ENCODE measurements around the gene DDN.
A peak's percentile ranks its signal among the peaks of the same experiment; 100 is the strongest.

DDN gene

DNA sequence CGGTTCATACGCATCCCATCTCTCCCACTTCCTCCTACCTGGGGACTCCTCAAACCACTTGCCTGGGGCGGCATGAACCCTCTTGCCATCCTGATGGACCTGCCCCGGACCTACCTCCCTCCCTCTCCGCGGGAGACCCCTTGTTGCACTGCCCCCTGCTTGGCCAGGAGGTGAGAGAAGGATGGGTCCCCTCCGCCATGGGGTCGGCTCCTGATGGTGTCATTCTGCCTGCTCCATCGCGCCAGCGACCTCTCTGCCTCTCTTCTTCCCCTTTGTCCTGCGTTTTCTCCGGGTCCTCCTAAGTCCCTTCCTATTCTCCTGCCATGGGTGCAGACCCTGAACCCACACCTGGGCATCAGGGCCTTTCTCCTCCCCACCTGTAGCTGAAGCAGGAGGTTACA, 17.4 kb downstream of the DDN start:
- no peak for DNase-seq (ENCODE audit: low spot score)

DNA sequence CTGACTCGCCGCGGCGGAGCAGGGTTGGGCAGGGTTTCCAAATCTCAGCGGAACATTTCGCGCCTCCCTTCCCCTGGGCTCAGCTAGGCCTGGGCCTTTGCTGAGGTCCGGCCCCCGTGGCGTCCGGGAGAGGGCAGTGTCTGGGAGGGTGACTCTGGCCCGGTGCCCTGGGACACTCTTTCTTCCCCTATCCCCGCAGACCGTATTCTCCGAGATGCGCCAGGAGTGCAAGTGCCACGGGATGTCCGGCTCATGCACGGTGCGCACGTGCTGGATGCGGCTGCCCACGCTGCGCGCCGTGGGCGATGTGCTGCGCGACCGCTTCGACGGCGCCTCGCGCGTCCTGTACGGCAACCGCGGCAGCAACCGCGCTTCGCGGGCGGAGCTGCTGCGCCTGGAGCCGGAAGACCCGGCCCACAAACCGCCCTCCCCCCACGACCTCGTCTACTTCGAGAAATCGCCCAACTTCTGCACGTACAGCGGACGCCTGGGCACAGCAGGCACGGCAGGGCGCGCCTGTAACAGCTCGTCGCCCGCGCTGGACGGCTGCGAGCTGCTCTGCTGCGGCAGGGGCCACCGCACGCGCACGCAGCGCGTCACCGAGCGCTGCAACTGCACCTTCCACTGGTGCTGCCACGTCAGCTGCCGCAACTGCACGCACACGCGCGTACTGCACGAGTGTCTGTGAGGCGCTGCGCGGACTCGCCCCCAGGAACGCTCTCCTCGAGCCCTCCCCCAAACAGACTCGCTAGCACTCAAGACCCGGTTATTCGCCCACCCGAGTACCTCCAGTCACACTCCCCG, 18.0 kb downstream of the DDN start:
- no peak for DNase-seq (ENCODE audit: low spot score)

DNA sequence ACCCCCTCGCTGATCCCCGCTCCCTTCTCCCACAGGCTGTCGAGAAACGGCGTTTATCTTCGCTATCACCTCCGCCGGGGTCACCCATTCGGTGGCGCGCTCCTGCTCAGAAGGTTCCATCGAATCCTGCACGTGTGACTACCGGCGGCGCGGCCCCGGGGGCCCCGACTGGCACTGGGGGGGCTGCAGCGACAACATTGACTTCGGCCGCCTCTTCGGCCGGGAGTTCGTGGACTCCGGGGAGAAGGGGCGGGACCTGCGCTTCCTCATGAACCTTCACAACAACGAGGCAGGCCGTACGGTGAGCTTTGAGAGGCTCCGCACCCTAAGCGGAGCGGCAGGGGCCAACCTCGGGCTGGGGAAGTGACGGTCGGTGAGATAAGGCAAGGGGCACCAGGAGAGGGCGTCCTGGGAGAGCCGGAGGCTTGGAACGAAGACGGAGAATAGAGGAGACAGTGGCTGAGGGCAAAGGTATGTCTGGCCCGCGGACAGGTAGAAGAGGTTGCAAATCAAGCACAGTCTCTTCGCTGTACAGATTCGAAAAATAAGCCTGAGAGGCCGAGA, 18.7 kb downstream of the DDN start:
- DNase-seq (ENCODE audit: low spot score), result no peak

DNA sequence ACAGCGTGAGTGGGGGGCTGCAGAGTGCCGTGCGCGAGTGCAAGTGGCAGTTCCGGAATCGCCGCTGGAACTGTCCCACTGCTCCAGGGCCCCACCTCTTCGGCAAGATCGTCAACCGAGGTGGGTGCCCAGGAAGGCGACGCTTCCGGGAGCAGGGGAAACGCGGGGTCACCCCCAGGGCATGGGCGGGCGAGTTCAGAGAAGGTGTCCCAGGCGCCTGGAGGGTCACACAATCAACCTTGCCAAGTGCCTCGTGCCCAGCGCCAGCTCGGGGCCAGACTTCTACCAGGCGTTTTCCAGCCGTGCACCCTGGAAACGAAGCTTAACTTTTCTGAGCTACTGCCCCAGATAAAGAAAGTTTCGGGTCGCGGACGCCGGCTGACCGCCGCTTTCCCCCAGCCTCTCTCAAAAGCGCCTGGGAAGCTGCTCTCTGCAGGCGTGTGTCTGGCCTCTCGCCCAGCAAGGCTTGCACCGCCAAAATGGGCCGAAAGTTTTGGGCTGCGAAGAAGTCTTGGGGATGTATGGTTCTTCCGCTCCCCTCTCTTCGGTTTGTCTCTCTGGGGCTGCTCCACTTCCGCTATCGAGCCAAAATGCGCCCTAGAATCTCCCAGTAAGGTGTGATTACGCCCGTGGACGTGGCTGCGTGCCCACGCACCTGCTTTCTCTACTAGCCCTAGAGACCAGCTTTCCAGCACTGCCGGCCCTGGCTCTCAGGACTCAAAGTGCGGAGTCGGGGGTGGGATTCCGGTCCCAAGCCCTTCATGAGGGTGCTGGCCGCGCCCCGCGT, 19.4 kb downstream of the DDN start:
- DNase-seq (ENCODE audit: low spot score), result no peak

DNA sequence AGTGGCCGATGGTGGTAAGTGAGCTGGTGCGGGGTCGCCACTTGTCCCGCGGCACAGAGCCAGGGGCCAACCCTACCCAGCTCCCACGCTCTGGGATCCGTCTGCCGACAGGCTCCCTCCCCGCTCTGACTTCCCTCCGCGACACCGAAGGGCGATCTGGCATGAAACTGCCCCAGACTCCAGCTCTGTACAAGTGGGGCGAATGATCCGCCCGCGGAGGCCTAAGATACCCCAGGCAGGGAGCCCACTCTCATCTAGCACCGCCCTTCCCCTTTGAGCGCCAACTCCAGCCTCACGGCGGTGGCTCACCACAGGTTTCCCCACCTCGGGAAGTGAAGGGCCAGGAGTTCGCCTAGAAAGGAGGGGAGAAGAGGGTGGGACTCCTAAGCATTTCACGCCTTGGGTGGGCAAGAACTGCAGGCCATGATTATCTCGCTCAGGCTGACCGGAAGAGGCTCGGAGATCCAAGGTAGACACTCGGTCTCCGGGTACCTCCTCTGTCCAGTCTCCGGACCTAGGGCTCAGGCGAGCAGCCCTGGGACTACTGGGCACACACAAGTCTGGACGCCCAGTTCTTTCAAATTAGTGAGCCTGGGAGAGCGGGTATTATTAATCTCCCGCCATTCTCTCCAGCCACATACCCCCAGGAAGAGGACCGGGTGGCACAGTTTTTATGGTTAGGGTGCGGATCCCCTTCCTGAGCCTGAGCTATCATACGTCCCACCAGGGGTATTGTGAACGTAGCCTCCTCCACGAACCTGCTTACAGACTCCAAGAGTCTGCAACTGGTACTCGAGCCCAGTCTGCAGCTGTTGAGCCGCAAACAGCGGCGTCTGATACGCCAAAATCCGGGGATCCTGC, 20.2 kb downstream of the DDN start:
- no peak for DNase-seq (ENCODE audit: low spot score)

DNA sequence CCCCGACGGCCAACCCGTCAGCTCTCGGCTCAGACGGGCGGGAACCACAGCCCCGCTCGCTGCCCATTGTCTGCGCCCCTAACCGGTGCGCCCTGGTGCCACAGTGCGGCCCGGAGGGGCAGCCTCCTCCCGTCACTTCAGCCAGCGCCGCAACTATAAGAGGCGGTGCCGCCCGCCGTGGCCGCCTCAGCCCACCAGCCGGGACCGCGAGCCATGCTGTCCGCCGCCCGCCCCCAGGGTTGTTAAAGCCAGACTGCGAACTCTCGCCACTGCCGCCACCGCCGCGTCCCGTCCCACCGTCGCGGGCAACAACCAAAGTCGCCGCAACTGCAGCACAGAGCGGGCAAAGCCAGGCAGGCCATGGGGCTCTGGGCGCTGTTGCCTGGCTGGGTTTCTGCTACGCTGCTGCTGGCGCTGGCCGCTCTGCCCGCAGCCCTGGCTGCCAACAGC, 20.9 kb downstream of the DDN start, which contains the start of gene WNT1:
TSS of gene WNT1 (plus strand) at position 32 of the 450 bp plus-strand sequence. CDS start at position 361, 329 bp downstream.
- DNase-seq (ENCODE audit: low spot score), result no peak

DNA sequence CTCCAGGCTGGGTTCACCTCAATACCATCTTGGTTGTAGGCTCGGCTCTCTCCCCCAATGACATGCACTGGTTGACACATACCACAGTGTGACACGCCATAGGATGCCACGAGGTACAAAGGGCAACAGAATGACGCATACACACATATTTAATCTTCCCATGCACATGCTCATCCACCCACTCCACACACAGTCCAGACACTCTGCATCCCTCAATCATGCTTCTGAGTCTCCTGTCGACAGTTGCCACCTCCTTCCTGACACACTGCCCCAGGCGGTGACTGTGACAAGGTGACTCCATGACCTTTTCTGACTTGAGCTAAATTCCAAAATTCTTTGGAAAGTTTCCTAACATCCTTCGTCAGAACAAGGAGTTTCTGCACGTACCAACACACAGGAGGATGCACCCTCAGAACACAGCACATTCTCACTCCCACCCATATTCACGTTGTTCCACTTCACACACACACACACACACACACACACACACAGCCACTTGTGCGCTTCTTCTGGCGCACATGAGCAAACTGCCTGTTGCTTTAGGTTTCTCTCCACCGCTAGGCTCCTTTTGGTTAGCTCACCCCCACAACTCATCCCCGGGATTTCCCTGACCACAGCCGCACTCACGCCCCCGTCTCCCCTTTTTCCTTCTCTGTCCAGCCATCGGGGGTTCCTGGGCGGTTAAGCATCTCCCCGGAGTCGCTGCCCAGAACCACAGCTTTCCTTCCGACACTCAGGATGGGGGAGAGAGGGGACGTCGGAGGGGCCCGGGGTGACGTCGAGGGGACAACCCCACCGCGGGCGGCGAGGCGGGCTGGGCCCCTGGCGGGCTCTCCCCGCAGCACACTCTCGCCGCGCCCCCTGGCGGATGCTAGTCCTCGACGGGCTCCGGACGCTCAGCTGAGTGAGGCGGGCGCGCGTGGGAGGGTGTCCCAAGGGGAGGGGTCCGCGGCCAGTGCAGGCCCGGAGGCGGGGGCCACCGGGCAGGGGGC, 21.6 kb downstream of the DDN start:
- peak; percentile 32 for DNase-seq (ENCODE audit: low spot score)

DNA sequence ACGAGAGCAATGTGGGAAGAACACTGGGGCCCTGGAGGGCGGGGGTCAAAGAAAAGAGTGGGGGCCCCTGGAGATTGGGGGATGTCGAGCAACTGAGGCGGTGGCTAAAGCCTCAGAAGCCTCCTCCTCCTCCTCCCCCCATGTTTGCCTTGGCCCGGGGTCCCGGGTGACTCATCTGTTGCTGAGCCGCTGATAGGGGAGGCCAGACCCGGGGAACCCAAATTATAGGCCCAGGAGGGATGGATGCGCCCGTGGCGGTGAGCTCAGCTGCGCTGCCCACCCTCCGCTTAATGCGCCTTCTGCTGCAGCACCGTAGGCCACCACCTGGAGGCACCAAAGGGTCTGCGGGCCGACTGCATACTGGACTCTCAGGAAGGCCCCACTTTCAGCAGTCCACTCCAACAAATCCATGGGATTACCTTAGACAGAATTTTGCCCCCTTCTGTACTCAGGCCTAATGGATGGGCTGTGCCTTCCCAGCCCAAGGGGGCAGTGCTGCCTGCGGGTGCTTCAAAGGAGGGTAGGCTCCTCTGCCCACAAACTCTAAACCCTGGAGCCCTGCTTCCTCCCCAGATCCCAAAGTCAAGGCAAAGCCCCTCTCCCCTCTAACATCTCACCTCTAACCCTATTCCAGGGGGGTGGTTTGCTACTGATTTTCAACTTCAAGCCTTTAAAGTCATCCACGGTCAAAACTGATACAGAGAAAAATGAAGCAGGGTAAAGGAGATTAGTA, 25.1 kb downstream of the DDN start:
- no peak for DNase-seq (ENCODE audit: low spot score)

DNA sequence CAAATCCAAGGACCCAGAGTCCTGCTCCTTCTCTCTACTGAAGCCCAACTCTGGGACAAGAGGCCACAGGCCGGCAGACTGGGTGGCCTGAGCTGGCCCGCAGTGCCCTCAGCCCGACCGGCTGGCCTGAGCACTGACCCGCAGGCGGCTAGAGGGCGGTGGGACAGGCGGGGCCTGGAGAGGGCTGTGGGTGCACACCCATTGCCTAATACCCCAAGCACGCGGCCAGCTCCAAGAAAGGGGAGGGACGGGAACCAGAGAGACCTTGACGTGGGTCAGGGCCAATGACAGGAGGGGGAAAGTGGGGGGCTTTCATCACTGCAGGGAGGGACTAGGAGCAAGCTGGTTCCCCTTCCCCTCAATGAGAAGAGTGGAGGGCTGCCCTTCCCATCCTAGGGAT, 25.6 kb downstream of the DDN start:
- DNase-seq (ENCODE audit: low spot score), result no peak

DNA sequence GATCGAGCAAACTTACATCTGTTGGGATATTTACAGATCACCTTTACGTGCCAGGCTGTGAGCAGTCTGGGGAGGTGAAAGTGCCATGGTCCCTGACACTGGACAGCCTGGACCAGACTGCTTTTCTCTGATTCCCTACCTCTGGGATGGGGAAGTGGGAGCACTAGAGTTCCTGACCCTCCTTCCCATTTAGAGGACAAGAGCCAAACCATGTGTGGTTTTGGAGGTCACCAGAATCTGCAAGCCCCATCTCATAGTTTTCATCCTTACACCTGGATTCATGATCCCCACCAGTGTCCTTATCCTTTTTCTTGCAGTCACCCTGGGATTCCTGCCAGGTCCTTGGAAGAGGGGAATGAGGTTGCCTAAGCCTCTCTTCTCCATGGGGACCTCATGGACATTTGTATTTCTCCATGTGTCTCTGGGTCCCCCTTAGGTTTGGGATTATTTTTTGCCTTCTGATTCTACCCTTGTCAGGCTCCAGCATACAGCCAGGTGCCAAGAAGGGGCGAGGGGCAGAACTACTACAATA, 26.2 kb downstream of the DDN start:
- DNase-seq (ENCODE audit: low spot score), result no peak

DNA sequence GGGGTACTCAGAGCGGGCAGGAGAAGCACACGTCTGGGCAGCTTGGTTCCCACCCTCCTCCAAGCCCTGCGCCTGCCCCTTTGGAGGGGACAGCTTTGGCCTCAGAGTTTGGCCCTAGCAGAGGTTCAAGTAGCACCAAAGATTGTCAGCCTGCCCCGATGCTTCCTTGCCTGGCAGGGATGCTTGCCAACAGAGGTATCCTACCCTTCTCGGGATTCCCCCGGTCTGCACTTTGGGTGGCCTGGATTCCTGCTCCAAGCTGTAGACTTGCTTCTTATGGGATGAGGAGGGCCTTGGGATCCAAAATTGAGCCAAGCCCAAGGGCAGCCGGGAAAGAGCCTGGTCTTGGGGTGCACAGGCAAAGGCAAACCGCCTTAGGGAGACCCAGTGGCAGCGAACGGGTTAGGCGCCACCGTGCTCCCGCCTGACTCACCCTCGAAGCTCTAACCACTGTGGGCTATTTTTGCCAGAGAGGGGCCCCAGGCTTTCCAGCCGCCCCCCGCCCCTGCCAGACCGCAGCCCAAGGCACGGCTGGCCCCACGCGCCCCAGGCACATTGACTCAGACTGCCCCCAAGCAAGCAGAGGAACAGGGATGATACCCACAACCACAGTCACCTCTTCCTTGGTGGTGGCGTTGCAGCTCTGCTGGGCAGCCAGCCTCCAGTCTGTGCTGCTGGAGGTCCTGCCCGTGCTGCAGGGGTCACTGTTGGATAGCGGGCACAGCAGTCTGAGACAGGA, 26.8 kb downstream of the DDN start:
- DNase-seq (ENCODE audit: low spot score), result no peak

DNA sequence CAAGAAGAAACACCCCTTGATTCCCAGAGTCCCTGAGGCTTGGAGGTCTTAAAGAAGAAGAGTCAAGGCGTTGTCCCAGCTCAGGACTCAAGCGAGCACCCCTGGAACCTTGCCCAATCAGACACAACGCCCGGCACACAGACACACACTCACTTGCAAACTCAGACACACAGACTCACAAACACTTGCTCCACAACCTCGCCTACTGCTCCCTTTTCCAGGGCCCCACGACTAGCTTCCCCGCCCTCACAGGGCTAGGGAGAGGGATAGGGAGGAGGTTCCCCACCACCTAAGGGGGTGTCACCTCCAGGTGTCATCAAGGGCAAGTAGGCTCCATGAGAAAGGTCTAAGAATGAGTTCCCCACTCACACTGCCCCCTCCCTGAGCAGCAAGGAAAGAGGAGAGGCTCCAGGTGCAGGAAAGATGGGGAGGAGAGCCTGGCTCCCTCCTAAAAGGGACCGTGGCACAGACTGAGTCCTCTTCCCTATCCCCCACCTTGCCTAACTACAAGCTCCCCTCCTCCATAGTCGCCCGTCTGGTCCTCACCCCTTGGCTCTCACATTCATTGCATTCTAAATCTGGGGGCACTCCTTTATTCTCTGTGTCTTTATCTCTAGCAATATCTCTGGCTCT, 28.4 kb downstream of the DDN start:
- DNase-seq (ENCODE audit: low spot score), result no peak

DNA sequence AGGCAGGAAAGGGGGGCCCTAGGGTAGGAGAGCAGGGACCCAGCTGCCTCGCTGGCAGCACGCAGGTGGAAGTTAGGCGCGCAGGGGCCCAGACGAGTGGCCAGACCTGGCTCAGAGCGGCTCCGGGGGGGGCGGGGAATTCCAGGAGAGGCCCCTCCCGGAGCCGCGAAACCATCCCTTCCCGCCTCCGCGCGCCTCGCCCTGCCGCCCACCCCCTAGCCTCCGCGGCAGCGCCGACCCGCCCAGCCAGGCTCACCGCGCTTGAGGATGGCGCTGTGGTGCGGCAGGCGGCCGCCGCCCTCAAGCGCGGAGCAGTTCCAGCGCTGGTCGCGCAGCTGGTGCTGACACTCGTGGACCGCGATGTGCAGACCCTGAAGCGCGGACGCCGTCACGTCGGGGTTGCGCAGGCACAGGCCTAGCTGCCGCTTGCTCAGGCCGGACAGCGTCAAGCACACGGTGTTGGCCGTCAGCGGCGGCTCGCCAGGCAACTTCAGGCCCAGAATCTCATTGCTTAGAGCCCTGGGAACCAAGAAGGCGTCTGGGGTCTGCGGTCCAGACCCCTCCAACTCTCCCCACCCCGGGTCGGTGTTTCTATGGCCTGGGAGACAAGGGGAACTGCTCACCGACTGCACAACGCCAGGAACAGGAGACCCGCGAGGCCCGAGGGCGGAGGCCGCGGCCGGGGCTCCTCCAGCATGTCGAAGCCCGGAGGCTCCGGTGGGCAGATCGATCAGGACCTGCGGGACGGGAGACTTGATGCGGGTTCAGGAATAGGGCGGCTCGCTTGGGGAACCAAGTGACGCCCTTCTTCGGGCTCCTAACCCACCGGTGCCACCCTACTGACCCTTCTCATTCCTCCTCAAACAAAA, 29.1 kb downstream of the DDN start:
- DNase-seq (ENCODE audit: low spot score), result no peak

DNA sequence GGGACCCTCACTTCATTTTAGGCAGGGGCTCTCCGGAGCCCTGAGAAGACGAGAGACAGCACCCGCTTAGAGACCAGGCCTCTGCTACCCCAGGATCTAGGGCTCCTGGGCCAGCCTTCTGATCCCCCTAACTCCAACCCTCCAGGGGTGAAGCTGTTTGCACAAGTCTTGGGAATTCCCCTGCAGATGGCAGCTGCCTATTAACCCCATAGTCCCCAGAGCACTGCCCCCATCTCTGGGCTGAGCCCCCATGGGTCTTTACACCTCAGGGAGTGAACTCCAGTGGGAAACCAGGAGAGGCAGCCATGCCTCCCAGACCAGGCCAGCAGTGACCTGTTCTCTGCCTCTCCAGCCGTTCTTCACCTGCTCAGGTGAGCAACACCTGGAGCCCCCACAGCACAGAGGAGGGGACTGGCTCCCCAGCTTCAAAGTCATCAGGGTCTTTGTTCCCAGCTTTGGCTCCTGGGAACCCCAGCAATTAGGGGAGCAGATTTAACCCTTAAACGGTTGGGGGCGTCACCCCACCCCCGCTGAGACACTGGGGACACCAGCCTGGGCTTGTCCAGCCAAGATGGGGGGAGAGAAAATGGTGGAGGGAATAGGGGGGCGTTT, 29.9 kb downstream of the DDN start:
- no peak for DNase-seq (ENCODE audit: low spot score)

DNA sequence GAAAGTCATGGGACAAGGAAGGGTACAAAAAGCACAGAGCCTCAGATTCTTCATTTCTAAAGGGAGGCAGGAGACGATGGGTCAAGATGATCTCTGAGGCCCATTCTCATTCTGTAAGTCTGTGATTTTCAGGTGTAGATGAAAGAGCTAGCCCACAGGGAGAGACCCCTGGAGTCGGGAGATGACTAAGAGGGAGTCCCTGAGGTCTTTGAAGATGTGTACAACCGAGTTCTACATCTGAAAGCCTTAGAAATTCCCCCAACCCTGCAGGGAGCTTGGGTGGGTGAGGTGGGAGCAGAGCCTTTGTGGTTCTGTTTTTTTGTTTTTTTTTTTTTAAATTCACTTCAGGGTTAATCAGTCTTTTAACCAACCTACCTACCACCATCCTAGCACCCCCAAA, 30.7 kb downstream of the DDN start:
- no peak for DNase-seq (ENCODE audit: low spot score)

DNA sequence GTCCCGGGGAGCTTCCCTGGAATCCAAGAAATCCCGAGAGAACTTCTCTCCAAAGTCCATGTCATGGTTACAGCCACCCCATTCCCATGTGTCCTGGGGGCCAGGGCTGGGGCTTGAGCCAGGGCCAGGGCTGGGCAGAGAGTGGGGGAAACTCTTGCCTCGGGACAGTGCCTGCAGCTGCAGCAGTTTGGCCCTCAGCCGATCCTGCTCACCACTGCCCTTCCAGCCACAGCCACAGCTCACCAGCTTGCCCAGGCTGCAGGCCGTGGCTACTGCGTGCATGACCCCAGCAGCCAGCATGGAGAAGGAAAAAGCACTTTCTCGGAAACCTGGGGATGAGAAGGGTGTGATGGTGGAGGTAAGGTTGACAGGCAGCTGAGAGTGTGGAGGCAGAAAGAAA, 31.2 kb downstream of the DDN start:
- no peak for DNase-seq (ENCODE audit: low spot score)

All from hematopoietic multipotent progenitor cell treated with erythropoietin and hydrocortisone succinate and interleukin-3 and kit ligand, for 17 days (in vitro differentiated cells).